ENCODE measurements around the gene IL21R.
"Not testable (repeated sequence)": the region's sequence is repeated elsewhere in the genome, so short reads cannot be mapped to it uniquely, and the experiment has no call there.

IL21R gene

GRCh38 chr16:27429981-27430441, 28.0 kb downstream of the IL21R start:
- Mint-ChIP-seq H3K36me3 (ENCODE audit: insufficient read depth) (peaks cover 81% of the 10 kb centered on the region), H3K4me1 (ENCODE audit: low read depth in 2 of 2) (peaks cover 21 to 32% of the 10 kb centered on the region in 2 donors), H3K27ac (peak overlapping the region; percentile 49 to 87), H3K9me3 (no peaks in the 10 kb centered on the region), H3K4me3 (peak overlapping the region in 1 of 2 donors; percentile 21), H3K27me3 (no peaks in the 10 kb centered on the region)
- ATAC-seq (replicated peaks): no peak
- DNase-seq: no peak

GRCh38 chr16:27430512-27430911, 28.5 kb downstream of the IL21R start:
- no peaks in the 10 kb centered on the region for H3K27me3 Mint-ChIP-seq
- H3K9me3 Mint-ChIP-seq: no peaks in the 10 kb centered on the region
- H3K36me3 Mint-ChIP-seq (ENCODE audit: insufficient read depth): peaks cover 79% of the 10 kb centered on the region
- peak overlapping the region in 1 of 2 donors; percentile 21 for H3K4me3 Mint-ChIP-seq
- peaks cover 20 to 29% of the 10 kb centered on the region in 2 donors for H3K4me1 Mint-ChIP-seq (ENCODE audit: low read depth in 2 of 2)
- ATAC-seq (replicated peaks): no peak
- H3K27ac Mint-ChIP-seq: peak overlapping the region; percentile 80 to 87
- no peak for DNase-seq

DNA sequence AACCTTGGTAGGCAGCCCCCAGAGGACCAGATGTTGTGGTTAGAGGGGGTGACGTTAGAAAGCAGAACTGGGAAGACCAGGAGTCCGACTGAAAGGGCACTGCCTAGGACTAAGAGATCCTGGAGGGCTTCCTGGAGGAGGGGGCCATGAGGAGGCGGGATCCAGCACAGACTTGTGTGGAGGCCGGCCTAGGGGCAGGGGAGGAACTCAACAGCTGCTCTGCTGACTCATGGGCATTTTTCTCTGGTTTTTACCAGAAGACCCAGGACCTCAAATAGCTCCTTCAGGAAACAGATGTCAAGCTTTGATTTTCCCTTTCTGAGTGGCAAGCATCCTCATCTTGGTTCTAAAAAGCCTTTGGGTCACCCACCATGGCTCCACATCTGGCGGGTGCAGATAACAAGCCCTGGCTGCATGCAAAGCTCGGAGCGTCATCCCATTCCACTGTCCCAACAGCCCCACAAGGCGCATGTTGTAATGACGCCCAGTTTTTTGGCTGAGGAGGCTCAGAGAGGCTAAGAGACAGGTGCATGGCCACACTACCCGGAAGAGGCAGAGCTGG, 29.0 kb downstream of the IL21R start:
- ATAC-seq (replicated peaks): no peak
- Mint-ChIP-seq H3K4me3 (no peak overlapping the region), H3K27me3 (no peaks in the 10 kb centered on the region), H3K36me3 (ENCODE audit: insufficient read depth) (peaks cover 79% of the 10 kb centered on the region), H3K27ac (peak overlapping the region; percentile 80 to 87), H3K9me3 (no peaks in the 10 kb centered on the region), H3K4me1 (ENCODE audit: low read depth in 2 of 2) (peaks cover 18 to 28% of the 10 kb centered on the region in 2 donors)
- no peak for DNase-seq

DNA sequence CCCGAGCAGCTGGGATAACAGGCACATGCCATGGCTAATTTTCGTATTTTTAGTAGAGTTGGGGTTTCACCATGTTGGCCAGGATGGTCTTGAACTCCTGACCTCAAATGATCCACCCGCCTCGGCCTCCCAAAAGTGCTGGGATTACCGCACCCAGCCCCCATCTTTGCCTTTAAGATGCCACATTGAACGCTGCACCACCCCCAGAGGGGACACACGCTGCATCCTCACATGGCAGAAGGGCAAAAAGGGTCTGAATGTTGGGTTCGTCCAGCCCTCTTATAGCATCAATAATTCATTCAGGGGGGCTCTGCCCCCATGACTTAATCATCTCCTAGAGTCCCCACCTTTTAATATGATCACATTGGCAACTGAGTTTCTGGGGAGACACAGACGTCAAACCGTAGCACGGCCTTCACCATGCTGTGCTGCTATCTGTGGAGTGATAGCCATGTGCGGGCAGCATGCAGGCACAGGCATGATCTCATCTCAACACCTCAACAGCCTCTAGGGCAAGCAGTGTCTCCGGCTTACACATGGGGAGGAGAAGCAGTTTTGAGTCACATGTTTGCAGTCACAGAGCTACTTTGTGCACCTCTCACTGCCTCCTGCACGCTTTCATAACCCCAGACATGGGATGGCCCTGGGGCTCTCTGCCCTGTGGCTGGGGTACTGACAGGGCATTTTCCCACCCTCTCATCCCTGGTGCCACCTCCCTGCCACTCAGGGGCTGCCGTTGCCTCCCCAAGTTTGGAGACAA, 30.0 kb downstream of the IL21R start:
- Mint-ChIP-seq H3K27me3 (no peaks in the 10 kb centered on the region), H3K36me3 (ENCODE audit: insufficient read depth) (peaks cover 81% of the 10 kb centered on the region), H3K4me3 (no peak overlapping the region), H3K4me1 (ENCODE audit: low read depth in 2 of 2) (peaks cover 11 to 23% of the 10 kb centered on the region in 2 donors), H3K9me3 (no peaks in the 10 kb centered on the region), H3K27ac (peak overlapping the region in 1 of 2 donors; percentile 74)
- ATAC-seq (replicated peaks): no peak
- DNase-seq: no peak

GRCh38 chr16:27432558-27432957, 30.6 kb downstream of the IL21R start:
- Mint-ChIP-seq H3K4me1 (ENCODE audit: low read depth in 2 of 2) (peaks cover 10 to 17% of the 10 kb centered on the region in 2 donors), H3K27ac (peak overlapping the region; percentile 74 to 84), H3K27me3 (no peaks in the 10 kb centered on the region), H3K36me3 (ENCODE audit: insufficient read depth) (peaks cover 81% of the 10 kb centered on the region), H3K4me3 (no peak overlapping the region), H3K9me3 (no peaks in the 10 kb centered on the region)
- ATAC-seq (replicated peaks) (no peak), DNase-seq (no peak)

DNA sequence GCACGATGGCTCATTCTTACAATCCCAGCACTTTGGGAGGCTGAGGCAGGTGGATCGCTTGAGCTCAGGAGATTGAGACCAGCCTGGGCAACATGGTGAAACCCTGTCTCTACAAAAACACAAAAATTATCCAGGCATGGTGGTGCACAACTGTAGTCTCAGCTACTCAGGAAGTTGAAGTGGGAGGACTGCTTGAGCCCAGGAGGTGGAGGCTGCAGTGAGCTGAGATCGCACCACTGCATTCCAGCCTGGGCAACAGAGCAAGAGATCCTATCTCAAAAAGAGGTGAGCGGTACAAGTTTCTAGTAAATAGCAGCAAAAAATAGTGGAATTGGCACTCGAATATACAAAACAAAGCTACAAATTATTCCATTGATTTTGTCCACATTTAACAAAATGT, 31.2 kb downstream of the IL21R start:
- not testable (repeated sequence) for H3K4me3 Mint-ChIP-seq; DNase-seq; ATAC-seq (replicated peaks); H3K9me3 Mint-ChIP-seq; H3K27me3 Mint-ChIP-seq
- H3K27ac Mint-ChIP-seq: peak overlapping the region; percentile 74 to 84
- H3K4me1 Mint-ChIP-seq (ENCODE audit: low read depth in 2 of 2): peaks cover 10 to 15% of the 10 kb centered on the region in 2 donors
- peaks cover 82% of the 10 kb centered on the region for H3K36me3 Mint-ChIP-seq (ENCODE audit: insufficient read depth)

DNA sequence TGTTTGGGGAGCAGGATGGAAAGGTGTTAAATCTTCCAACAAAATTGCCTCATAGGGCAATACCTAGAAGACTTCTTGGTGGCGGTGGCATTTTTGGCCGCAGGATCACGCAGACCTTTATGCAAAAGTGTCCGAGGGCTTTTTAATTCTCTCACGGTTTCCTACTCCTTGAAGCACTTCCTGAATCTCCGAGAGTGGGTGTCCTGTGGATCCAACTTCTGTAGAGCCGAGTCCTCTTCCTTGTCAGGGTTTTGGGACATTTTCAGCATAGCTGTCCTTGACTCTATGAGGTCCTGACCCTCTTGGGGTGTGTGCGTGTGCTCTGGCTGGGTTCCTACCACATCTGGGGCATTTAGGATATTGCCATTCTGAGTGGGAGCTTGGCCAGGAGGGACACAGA, 31.7 kb downstream of the IL21R start:
- Mint-ChIP-seq H3K27ac (peak overlapping the region; percentile 46 to 84), H3K4me1 (ENCODE audit: low read depth in 2 of 2) (peaks cover 10 to 15% of the 10 kb centered on the region in 2 donors), H3K27me3 (no peaks in the 10 kb centered on the region), H3K9me3 (no peaks in the 10 kb centered on the region), H3K36me3 (ENCODE audit: insufficient read depth) (peaks cover 83% of the 10 kb centered on the region), H3K4me3 (no peak overlapping the region)
- ATAC-seq (replicated peaks) (no peak), DNase-seq (no peak)

- no peaks in the 10 kb centered on the region for H3K27me3 Mint-ChIP-seq
- ATAC-seq (replicated peaks): no peak
- no peak overlapping the region for H3K4me3 Mint-ChIP-seq
- H3K36me3 Mint-ChIP-seq (ENCODE audit: insufficient read depth): peaks cover 84% of the 10 kb centered on the region
- DNase-seq: no peak
- no peaks in the 10 kb centered on the region for H3K9me3 Mint-ChIP-seq
- peaks cover 11 to 19% of the 10 kb centered on the region in 2 donors for H3K4me1 Mint-ChIP-seq (ENCODE audit: low read depth in 2 of 2)
- H3K27ac Mint-ChIP-seq: peak overlapping the region; percentile 46 to 84
Measured at GRCh38 chr16:27434141-27435051, 32.4 kb downstream of the IL21R start.

DNA sequence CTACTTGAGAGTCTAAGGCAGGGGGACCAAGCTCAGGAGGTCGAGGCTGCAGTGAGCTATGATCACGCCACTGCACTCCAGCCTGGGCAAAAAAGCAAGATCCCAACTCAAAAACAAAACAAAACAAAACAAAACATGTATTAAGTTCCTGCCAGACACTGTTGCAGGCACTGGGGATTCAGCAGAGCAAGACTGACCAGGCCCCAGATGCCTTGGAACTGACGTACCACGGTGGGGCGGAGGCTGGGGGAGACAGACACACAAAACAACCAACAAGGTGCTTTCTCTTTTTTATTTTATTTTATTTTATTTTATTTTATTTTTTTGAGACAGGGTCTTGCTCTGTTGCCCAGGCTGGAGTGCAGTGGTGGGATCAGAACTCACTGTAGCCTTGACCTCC, 33.2 kb downstream of the IL21R start:
- peaks cover 82% of the 10 kb centered on the region for H3K36me3 Mint-ChIP-seq (ENCODE audit: insufficient read depth)
- peak overlapping the region in 1 of 2 donors; percentile 83 for H3K27ac Mint-ChIP-seq

DNA sequence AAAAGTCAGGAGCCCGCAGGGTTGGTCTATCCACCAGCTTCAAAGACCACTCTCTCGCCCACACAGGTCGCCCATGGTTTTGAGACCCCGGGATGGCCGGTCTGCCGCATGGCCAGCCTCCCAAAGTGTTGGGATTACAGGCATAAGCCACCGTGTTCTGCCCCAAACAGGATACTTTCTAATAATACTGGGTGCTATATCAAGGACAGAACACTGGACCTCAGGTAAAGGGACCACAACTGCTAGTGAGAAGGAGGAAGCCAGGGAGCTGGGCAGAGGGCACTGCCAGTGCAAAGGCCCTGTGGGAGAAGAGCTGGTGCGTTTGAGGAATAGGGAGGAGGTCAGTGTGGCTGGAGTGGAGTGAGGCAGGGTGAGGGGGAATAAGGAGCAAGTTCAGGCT, 34.1 kb downstream of the IL21R start:
- DNase-seq (no peak), ATAC-seq (replicated peaks) (no peak)
- H3K27ac Mint-ChIP-seq: peak overlapping the region; percentile 90 to 91
- no peak overlapping the region for H3K4me3 Mint-ChIP-seq
- peaks cover 80% of the 10 kb centered on the region for H3K36me3 Mint-ChIP-seq (ENCODE audit: insufficient read depth)
- no peaks in the 10 kb centered on the region for H3K9me3 Mint-ChIP-seq
- H3K4me1 Mint-ChIP-seq (ENCODE audit: low read depth in 2 of 2): peaks cover 15 to 17% of the 10 kb centered on the region in 2 donors
- no peaks in the 10 kb centered on the region for H3K27me3 Mint-ChIP-seq

More for the DNA sequence above, 33.2 kb downstream of the IL21R start:
- H3K4me1 Mint-ChIP-seq (ENCODE audit: low read depth in 2 of 2): peaks cover 13 to 20% of the 10 kb centered on the region in 2 donors
- H3K27me3 Mint-ChIP-seq; DNase-seq; H3K4me3 Mint-ChIP-seq; ATAC-seq (replicated peaks); H3K9me3 Mint-ChIP-seq: not testable (repeated sequence)

GRCh38 chr16:27436921-27437650, 35.1 kb downstream of the IL21R start:
- peaks cover 79% of the 10 kb centered on the region for H3K36me3 Mint-ChIP-seq (ENCODE audit: insufficient read depth)
- H3K4me1 Mint-ChIP-seq (ENCODE audit: low read depth in 2 of 2): peaks cover 15 to 17% of the 10 kb centered on the region in 2 donors
- no peak overlapping the region for H3K4me3 Mint-ChIP-seq
- peak overlapping the region; percentile 90 to 91 for H3K27ac Mint-ChIP-seq
- H3K27me3 Mint-ChIP-seq: no peaks in the 10 kb centered on the region
- no peak for ATAC-seq (replicated peaks)
- no peaks in the 10 kb centered on the region for H3K9me3 Mint-ChIP-seq
- DNase-seq: no peak

DNA sequence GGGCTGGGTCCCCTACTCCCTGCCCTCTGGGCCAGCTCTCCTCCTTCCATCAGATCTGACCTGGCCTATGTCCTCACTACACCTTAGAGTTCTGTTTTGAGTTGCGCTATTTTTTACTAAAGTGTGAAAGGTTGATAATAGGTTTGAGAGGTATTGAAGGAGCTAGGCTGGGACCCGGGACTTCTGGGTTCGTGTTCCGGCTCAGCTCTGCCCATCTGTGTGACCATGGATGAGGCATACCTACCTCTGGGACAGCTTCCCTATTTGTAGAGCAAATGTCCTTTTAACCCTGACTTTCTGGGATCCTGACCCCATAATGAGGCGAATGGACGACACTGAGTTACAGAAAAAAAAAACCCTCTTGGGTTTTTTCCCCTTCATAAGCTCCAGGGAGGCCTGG, 36.0 kb downstream of the IL21R start:
- DNase-seq (no peak), ATAC-seq (replicated peaks) (no peak)
- Mint-ChIP-seq H3K4me1 (ENCODE audit: low read depth in 2 of 2) (peaks cover 11 to 16% of the 10 kb centered on the region in 2 donors), H3K9me3 (no peaks in the 10 kb centered on the region), H3K27ac (peak overlapping the region in 1 of 2 donors; percentile 91), H3K27me3 (no peaks in the 10 kb centered on the region), H3K4me3 (no peak overlapping the region), H3K36me3 (ENCODE audit: insufficient read depth) (peaks cover 81% of the 10 kb centered on the region)

All from effector memory CD8-positive, alpha-beta T cell (primary cell).